GM23338 (cell line): Measurements from ENCODE around the gene CELF4. TPM values are rescaled to one million over a fixed set of nuclear protein-coding genes. Genes with fewer than 3 reads are reported as not detected.

Source experiments
- ATAC-seq: fragments of 200-7000 bp; cut with Tn5 transposase; 3 replicates; pipeline ENCODE4 v1.9.1; 2020
- DNase-seq: peaks from one replicate; pipeline ENCODE4 v3.0.0-alpha.2; 2015; ENCODE audit warnings: low spot score
- H2AFZ ChIP-seq: fragments of 200-600 bp; sonication (generic); 2 replicates; pipeline ENCODE4 v1.8.0; 2016; ENCODE audit warnings: antibody characterized with exemption, mild to moderate bottlenecking, moderate library complexity
- H3F3A ChIP-seq: fragments of 200-600 bp; sonication (generic); replicated peaks from 2 replicates; pipeline ENCODE4 v1.8.0; 2017; ENCODE audit warnings: antibody characterized with exemption, mixed run types, low read depth
- H3K27ac ChIP-seq: fragments of 200-600 bp; sonication (generic); 2 replicates; pipeline ENCODE4 v1.6.1; 2016; ENCODE audit warnings: low read depth
- H3K27me3 ChIP-seq: fragments of 200-600 bp; sonication (generic); 2 replicates; pipeline ENCODE4 v1.8.0; 2016; ENCODE audit warnings: mild to moderate bottlenecking, mixed run types, moderate library complexity; ENCODE audit not compliant: insufficient read depth
- H3K36me3 ChIP-seq: fragments of 200-600 bp; sonication (generic); 2 replicates; pipeline ENCODE4 v1.8.0; 2016; ENCODE audit warnings: mild to moderate bottlenecking; ENCODE audit not compliant: insufficient read depth
- H3K4me1 ChIP-seq: fragments of 200-600 bp; sonication (generic); 2 replicates; pipeline ENCODE4 v1.8.0; 2016; ENCODE audit warnings: mild to moderate bottlenecking, moderate library complexity; ENCODE audit not compliant: insufficient read depth
- H3K4me2 ChIP-seq: fragments of 200-600 bp; sonication (generic); 2 replicates; pipeline ENCODE4 v1.7.1; 2017; ENCODE audit warnings: mixed run types
- H3K4me3 ChIP-seq: fragments of 200-600 bp; sonication (generic); 2 replicates; pipeline ENCODE4 v1.6.1; 2016; ENCODE audit warnings: mixed run types
- H3K79me2 ChIP-seq: fragments of 200-600 bp; sonication (generic); replicated peaks from 2 replicates; pipeline ENCODE4 v1.8.0; 2017; ENCODE audit warnings: mild to moderate bottlenecking; ENCODE audit not compliant: insufficient read depth
- H3K9me2 ChIP-seq: fragments of 200-600 bp; sonication (generic); 2 replicates; pipeline ENCODE4 v1.8.0; 2017; ENCODE audit not compliant: insufficient read depth
- H4K20me1 ChIP-seq: fragments of 200-600 bp; sonication (generic); replicated peaks from 2 replicates; pipeline ENCODE4 v1.8.0; 2017; ENCODE audit warnings: mild to moderate bottlenecking; ENCODE audit not compliant: insufficient read depth
- H3K27ac Mint-ChIP-seq: 2 replicates; pipeline ENCODE4 v1.8.0; 2020; ENCODE audit warnings: inconsistent platforms, mild to moderate bottlenecking, moderate library complexity, mixed read lengths
- H3K27me3 Mint-ChIP-seq: 3 replicates; pipeline ENCODE4 v1.8.0; 2022; ENCODE audit warnings: low read depth, mild to moderate bottlenecking, moderate library complexity, mixed read lengths, inconsistent platforms; ENCODE audit not compliant: insufficient read depth, poor library complexity
- H3K36me3 Mint-ChIP-seq: 3 replicates; pipeline ENCODE4 v1.8.0; 2021; ENCODE audit warnings: low read depth, mild to moderate bottlenecking, inconsistent platforms, moderate library complexity, mixed read lengths
- H3K4me1 Mint-ChIP-seq: 3 replicates; pipeline ENCODE4 v1.8.0; 2020; ENCODE audit warnings: mild to moderate bottlenecking, inconsistent platforms, mixed read lengths
- H3K4me3 Mint-ChIP-seq: 3 replicates; pipeline ENCODE4 v1.8.0; 2021; ENCODE audit warnings: moderate library complexity, mild to moderate bottlenecking, inconsistent platforms, mixed read lengths
- H3K9me3 Mint-ChIP-seq: 3 replicates; pipeline ENCODE4 v1.8.0; 2020; ENCODE audit warnings: moderate library complexity, mild to moderate bottlenecking, inconsistent platforms, mixed read lengths
- CREB1 ChIP-seq: fragments of 250-450 bp; sonication (Bioruptor Pico); IDR thresholded peaks from 2 replicates; pipeline ENCODE4 v1.5.0; 2020; ENCODE audit warnings: low read depth, mild to moderate bottlenecking, moderate library complexity
- EZH2 ChIP-seq: fragments of 200-600 bp; sonication (generic); IDR thresholded peaks from one replicate; pipeline ENCODE4 v1.8.0; 2017; ENCODE audit warnings: antibody characterized with exemption, mild to moderate bottlenecking, low read depth; ENCODE audit not compliant: unreplicated experiment
- EZH2phosphoT487 ChIP-seq: fragments of 200-600 bp; sonication (generic); IDR thresholded peaks from one replicate; pipeline ENCODE4 v1.8.1; 2018; ENCODE audit warnings: antibody characterized with exemption; ENCODE audit not compliant: unreplicated experiment
- JUNB ChIP-seq: IDR thresholded peaks from one replicate; pipeline ENCODE4 v1.6.1; 2016; ENCODE audit warnings: antibody characterized with exemption; ENCODE audit not compliant: unreplicated experiment
- NANOG ChIP-seq: IDR thresholded peaks from 2 replicates; pipeline ENCODE4 v1.6.1; 2016; ENCODE audit warnings: antibody characterized with exemption, borderline replicate concordance
- POLR2AphosphoS5 ChIP-seq: IDR thresholded peaks from 2 replicates; pipeline ENCODE4 v1.6.1; 2016; ENCODE audit warnings: antibody characterized with exemption, low read depth
- STAT1 ChIP-seq: IDR thresholded peaks from one replicate; pipeline ENCODE4 v1.6.1; 2016; ENCODE audit warnings: antibody characterized with exemption; ENCODE audit not compliant: unreplicated experiment
- ZNF114 ChIP-seq: fragments of 250-450 bp; sonication (Bioruptor Pico); IDR thresholded peaks from 2 replicates; pipeline ENCODE4 v1.5.0; 2020; ENCODE audit warnings: mild to moderate bottlenecking, moderate library complexity
- ZNF331 ChIP-seq: fragments of 250-450 bp; sonication (Bioruptor Pico); IDR thresholded peaks from 2 replicates; pipeline ENCODE4 v1.5.0; 2020; ENCODE audit warnings: low read depth, mild to moderate bottlenecking, moderate library complexity
- polyA plus RNA-seq: library from polyadenylated mRNA; unstranded; fragments of >200 nt; fragmentation: Nextera tagmentation; extraction: Ambion mirVana; gene quantifications from 2 replicates; pipeline ENCODE4 v1.2.1, GENCODE V29; 2016
- total RNA-seq: library from RNA; depleted of rRNA; stranded (reverse); fragments of >200 nt; shearing (Covaris generic); gene quantifications from 2 replicates; pipeline ENCODE4 v1.2.3, GENCODE V29; 2014
- TF ChIP-seq, protein P1 (sequence below): IDR thresholded peaks from one replicate; pipeline ENCODE4 v1.6.1; 2018; ENCODE audit warnings: antibody characterized with exemption; ENCODE audit not compliant: unreplicated experiment
- TF ChIP-seq, protein P2 (sequence below): IDR thresholded peaks from 2 replicates; pipeline ENCODE4 v1.6.1; 2016; ENCODE audit warnings: antibody characterized with exemption
- TF ChIP-seq, protein P3 (sequence below): fragments of 250-450 bp; sonication (Bioruptor Pico); IDR thresholded peaks from 2 replicates; pipeline ENCODE4 v1.5.0; 2020; ENCODE audit warnings: mild to moderate bottlenecking, moderate library complexity
- TF ChIP-seq, protein P4 (sequence below), 2 experiments: fragments of 200-600 bp in 1 of 2; sonication (generic) in 1 of 2; conservative IDR thresholded peaks; 2 replicates each; pipeline versions ENCODE4 v1.5.1 to v1.6.1; 2016 to 2017; ENCODE audit warnings: antibody characterized with exemption in 2 of 2, low read depth in 2 of 2, mild to moderate bottlenecking in 2 of 2, moderate library complexity in 1 of 2

CELF4 gene
- total and polyA plus RNA-seq, 2 experiments from 2014 or later = 2.6 to 6.7 TPM

DNA sequence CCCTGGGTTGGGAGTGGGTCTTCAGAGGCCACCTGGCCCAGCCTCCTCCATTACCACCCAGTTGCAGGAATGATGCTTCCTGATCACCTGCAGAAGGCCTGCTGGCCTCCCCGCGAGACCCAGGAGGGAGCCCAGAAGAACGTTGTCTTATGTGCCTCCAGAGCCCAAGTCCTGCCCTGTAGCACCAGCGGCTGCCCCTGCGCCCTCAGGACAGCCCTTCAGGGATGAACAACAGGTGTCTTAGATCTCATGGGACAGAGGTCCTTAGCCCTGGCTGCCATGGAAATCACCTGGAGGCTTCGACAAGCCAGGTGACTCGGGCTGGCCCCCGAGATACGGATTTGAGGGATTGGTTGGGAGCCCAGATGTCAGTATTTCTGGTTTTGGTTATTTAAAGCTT lies 278.8 kb downstream of the CELF4 start:
- no peaks in the 10 kb centered on the region for H3K4me1 ChIP-seq
- no peaks in the 10 kb centered on the region for H3F3A ChIP-seq
- no peak overlapping the region for H3K4me3 ChIP-seq
- H3K4me2 ChIP-seq = no peak overlapping the region
- Mint-ChIP-seq H3K4me1 (peaks cover 2% of the 10 kb centered on the region; the same call in 1 of the 3 replicates), H3K4me3 (no peak overlapping the region), H3K36me3 (no peaks in the 10 kb centered on the region), H3K27ac (no peak overlapping the region), H3K27me3 (peaks cover 8% of the 10 kb centered on the region), H3K9me3 (no peaks in the 10 kb centered on the region)
- DNase-seq (no peak), ATAC-seq (no peak)
- no peak overlapping the region for H2AFZ ChIP-seq
- H3K27me3 ChIP-seq = no peaks in the 10 kb centered on the region
- no peak overlapping the region for H3K27ac ChIP-seq
- TF ChIP-seq NANOG = no peak
- no peak for TF ChIP-seq JUNB
- no peak for TF ChIP-seq EZH2
- TF ChIP-seq, protein P1, sequence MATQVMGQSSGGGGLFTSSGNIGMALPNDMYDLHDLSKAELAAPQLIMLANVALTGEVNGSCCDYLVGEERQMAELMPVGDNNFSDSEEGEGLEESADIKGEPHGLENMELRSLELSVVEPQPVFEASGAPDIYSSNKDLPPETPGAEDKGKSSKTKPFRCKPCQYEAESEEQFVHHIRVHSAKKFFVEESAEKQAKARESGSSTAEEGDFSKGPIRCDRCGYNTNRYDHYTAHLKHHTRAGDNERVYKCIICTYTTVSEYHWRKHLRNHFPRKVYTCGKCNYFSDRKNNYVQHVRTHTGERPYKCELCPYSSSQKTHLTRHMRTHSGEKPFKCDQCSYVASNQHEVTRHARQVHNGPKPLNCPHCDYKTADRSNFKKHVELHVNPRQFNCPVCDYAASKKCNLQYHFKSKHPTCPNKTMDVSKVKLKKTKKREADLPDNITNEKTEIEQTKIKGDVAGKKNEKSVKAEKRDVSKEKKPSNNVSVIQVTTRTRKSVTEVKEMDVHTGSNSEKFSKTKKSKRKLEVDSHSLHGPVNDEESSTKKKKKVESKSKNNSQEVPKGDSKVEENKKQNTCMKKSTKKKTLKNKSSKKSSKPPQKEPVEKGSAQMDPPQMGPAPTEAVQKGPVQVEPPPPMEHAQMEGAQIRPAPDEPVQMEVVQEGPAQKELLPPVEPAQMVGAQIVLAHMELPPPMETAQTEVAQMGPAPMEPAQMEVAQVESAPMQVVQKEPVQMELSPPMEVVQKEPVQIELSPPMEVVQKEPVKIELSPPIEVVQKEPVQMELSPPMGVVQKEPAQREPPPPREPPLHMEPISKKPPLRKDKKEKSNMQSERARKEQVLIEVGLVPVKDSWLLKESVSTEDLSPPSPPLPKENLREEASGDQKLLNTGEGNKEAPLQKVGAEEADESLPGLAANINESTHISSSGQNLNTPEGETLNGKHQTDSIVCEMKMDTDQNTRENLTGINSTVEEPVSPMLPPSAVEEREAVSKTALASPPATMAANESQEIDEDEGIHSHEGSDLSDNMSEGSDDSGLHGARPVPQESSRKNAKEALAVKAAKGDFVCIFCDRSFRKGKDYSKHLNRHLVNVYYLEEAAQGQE = no peak
- TF ChIP-seq, protein P2, sequence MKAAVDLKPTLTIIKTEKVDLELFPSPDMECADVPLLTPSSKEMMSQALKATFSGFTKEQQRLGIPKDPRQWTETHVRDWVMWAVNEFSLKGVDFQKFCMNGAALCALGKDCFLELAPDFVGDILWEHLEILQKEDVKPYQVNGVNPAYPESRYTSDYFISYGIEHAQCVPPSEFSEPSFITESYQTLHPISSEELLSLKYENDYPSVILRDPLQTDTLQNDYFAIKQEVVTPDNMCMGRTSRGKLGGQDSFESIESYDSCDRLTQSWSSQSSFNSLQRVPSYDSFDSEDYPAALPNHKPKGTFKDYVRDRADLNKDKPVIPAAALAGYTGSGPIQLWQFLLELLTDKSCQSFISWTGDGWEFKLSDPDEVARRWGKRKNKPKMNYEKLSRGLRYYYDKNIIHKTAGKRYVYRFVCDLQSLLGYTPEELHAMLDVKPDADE = no peak
- no peak for TF ChIP-seq STAT1
- no peak for TF ChIP-seq EZH2phosphoT487
- TF ChIP-seq CREB1 (CRISPR knock-in tag) = no peak
- TF ChIP-seq ZNF331 = no peak
- no peak for TF ChIP-seq ZNF114
- TF ChIP-seq, protein P3, sequence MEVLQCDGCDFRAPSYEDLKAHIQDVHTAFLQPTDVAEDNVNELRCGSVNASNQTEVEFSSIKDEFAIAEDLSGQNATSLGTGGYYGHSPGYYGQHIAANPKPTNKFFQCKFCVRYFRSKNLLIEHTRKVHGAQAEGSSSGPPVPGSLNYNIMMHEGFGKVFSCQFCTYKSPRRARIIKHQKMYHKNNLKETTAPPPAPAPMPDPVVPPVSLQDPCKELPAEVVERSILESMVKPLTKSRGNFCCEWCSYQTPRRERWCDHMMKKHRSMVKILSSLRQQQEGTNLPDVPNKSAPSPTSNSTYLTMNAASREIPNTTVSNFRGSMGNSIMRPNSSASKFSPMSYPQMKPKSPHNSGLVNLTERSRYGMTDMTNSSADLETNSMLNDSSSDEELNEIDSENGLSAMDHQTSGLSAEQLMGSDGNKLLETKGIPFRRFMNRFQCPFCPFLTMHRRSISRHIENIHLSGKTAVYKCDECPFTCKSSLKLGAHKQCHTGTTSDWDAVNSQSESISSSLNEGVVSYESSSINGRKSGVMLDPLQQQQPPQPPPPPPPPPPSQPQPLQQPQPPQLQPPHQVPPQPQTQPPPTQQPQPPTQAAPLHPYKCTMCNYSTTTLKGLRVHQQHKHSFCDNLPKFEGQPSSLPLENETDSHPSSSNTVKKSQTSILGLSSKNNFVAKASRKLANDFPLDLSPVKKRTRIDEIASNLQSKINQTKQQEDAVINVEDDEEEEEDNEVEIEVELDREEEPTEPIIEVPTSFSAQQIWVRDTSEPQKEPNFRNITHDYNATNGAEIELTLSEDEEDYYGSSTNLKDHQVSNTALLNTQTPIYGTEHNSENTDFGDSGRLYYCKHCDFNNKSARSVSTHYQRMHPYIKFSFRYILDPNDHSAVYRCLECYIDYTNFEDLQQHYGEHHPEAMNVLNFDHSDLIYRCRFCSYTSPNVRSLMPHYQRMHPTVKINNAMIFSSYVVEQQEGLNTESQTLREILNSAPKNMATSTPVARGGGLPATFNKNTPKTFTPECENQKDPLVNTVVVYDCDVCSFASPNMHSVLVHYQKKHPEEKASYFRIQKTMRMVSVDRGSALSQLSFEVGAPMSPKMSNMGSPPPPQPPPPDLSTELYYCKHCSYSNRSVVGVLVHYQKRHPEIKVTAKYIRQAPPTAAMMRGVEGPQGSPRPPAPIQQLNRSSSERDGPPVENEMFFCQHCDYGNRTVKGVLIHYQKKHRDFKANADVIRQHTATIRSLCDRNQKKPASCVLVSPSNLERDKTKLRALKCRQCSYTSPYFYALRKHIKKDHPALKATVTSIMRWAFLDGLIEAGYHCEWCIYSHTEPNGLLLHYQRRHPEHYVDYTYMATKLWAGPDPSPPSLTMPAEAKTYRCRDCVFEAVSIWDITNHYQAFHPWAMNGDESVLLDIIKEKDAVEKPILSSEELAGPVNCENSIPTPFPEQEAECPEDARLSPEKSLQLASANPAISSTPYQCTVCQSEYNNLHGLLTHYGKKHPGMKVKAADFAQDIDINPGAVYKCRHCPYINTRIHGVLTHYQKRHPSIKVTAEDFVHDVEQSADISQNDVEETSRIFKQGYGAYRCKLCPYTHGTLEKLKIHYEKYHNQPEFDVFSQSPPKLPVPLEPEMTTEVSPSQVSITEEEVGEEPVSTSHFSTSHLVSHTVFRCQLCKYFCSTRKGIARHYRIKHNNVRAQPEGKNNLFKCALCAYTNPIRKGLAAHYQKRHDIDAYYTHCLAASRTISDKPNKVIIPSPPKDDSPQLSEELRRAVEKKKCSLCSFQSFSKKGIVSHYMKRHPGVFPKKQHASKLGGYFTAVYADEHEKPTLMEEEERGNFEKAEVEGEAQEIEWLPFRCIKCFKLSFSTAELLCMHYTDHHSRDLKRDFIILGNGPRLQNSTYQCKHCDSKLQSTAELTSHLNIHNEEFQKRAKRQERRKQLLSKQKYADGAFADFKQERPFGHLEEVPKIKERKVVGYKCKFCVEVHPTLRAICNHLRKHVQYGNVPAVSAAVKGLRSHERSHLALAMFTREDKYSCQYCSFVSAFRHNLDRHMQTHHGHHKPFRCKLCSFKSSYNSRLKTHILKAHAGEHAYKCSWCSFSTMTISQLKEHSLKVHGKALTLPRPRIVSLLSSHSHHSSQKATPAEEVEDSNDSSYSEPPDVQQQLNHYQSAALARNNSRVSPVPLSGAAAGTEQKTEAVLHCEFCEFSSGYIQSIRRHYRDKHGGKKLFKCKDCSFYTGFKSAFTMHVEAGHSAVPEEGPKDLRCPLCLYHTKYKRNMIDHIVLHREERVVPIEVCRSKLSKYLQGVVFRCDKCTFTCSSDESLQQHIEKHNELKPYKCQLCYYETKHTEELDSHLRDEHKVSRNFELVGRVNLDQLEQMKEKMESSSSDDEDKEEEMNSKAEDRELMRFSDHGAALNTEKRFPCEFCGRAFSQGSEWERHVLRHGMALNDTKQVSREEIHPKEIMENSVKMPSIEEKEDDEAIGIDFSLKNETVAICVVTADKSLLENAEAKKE (CRISPR knock-in tag) = no peak
- TF ChIP-seq POLR2AphosphoS5 = no peak
- TF ChIP-seq, protein P4, sequence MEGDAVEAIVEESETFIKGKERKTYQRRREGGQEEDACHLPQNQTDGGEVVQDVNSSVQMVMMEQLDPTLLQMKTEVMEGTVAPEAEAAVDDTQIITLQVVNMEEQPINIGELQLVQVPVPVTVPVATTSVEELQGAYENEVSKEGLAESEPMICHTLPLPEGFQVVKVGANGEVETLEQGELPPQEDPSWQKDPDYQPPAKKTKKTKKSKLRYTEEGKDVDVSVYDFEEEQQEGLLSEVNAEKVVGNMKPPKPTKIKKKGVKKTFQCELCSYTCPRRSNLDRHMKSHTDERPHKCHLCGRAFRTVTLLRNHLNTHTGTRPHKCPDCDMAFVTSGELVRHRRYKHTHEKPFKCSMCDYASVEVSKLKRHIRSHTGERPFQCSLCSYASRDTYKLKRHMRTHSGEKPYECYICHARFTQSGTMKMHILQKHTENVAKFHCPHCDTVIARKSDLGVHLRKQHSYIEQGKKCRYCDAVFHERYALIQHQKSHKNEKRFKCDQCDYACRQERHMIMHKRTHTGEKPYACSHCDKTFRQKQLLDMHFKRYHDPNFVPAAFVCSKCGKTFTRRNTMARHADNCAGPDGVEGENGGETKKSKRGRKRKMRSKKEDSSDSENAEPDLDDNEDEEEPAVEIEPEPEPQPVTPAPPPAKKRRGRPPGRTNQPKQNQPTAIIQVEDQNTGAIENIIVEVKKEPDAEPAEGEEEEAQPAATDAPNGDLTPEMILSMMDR (conservative IDR thresholded peaks at IDR 0.05; ENCODE audit: low read depth in 2 of 2) = no peak
- H3K9me2 ChIP-seq = no peaks in the 10 kb centered on the region
- no peaks in the 10 kb centered on the region for H4K20me1 ChIP-seq
- no peaks in the 10 kb centered on the region for H3K36me3 ChIP-seq
- no peaks in the 10 kb centered on the region for H3K79me2 ChIP-seq
